Activated B cell treated with CpG ODN at 0.5 μM for 24 hours (primary cell): Measurements from ENCODE around the gene ABCB6. TPM values are rescaled to one million over a fixed set of nuclear protein-coding genes. Genes with fewer than 3 reads are reported as not detected.

Experiments used
- ATAC-seq: fragments of 200-7000 bp; cut with Tn5 transposase; one replicate; pipeline ENCODE4 v1.10.0; 2021; ENCODE audit warnings: low read depth, mild to moderate bottlenecking, moderate library complexity
- CTCF ChIA-PET: fragments of 350-600 bp; sonication (Branson Sonifier 250); formaldehyde crosslinking; loops from one replicate; lab custom pipeline; 2021; ENCODE audit warnings: antibody characterized with exemption; lab: Charles Lee
- POLR2A ChIA-PET: fragments of 350-600 bp; sonication (Branson Sonifier 250); formaldehyde crosslinking; loops from one replicate; lab custom pipeline; 2021; ENCODE audit warnings: antibody characterized with exemption; lab: Charles Lee
- DNase-seq: peaks from one replicate; pipeline ENCODE4 v3.0.0; 2022
- H3K27ac Mint-ChIP-seq: one replicate; pipeline ENCODE4 v1.8.0; 2020; ENCODE audit warnings: mixed read lengths
- H3K27me3 Mint-ChIP-seq: one replicate; pipeline ENCODE4 v1.8.0; 2021; ENCODE audit warnings: mixed read lengths
- H3K36me3 Mint-ChIP-seq: one replicate; pipeline ENCODE4 v1.8.0; 2021; ENCODE audit warnings: low read depth, mixed read lengths
- H3K4me1 Mint-ChIP-seq: one replicate; pipeline ENCODE4 v1.8.0; 2021; ENCODE audit warnings: mixed read lengths
- H3K4me3 Mint-ChIP-seq: one replicate; pipeline ENCODE4 v1.8.0; 2020; ENCODE audit warnings: mild to moderate bottlenecking, mixed read lengths
- H3K9me3 Mint-ChIP-seq: one replicate; pipeline ENCODE4 v1.8.0; 2020; ENCODE audit warnings: mixed read lengths
- intact Hi-C: fragments of 100-400 bp; cut with micrococcal nuclease; formaldehyde crosslinking; loops from one replicate; pipeline ENCODE4 v1.15.1; 2024
- total RNA-seq: library from RNA; stranded (reverse); gene quantifications from 2 replicates; pipeline ENCODE4 v1.2.3, GENCODE V29; 2022
- TF ChIP-seq, protein P1 (sequence below): fragments of 200-600 bp; IDR thresholded peaks from one replicate; pipeline ENCODE4 v1.8.0; 2022; ENCODE audit warnings: antibody characterized with exemption, mild to moderate bottlenecking

ABCB6 gene
- total RNA-seq, 1 donor from 2014 or later, result 16.6 TPM

DNA sequence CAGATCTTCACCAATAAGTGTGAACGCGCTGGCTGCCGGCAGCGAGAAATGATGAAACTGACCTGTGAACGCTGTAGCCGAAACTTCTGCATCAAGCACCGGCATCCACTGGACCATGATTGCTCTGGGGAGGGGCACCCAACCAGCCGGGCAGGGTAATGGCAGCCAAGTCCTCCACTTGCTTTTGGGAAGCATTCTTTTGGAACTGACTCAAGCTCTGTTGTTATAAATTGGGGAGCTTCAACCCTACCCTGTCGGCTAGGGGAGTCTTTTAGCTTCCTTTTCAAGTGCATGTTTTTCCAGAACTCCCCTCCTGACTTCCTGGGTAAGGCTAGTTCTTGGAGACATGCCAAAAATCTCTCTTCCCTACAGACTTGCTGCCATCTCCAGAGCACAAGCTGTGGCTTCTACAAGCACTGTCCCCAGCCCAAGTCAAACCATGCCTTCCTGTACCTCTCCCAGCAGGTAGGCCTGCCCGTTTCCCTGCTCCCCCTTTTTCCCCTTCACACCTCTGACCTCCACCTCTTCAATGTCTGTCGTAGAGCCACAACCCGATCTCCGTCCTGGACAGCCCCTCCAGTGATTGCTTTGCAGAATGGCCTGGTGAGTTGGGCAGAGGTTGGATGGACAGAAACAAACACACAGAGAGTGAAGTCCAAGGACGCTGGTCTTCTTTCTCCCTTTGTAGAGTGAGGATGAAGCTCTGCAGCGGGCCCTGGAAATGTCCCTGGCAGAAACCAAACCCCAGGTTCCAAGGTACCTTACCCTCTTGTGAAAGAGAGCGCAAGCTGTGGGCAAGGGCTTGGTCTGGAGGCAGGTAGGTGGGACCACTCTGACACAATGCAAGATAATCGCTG, 10.6 kb downstream of the ABCB6 start:
- H3K4me3 Mint-ChIP-seq, result peak overlapping the region; percentile 24
- H3K27me3 Mint-ChIP-seq, result no peaks in the 10 kb centered on the region
- H3K27ac Mint-ChIP-seq, result peak overlapping the region; percentile 36
- intact Hi-C loops, result loop anchor here (2.0 kb wide), 5 partner anchors 37 to 639 kb away; partner anchors contain the start of genes CNOT9, GLB1L, STK16 and TTLL4
- H3K9me3 Mint-ChIP-seq, result no peaks in the 10 kb centered on the region
- H3K4me1 Mint-ChIP-seq, result peaks cover 28% of the 10 kb centered on the region
- peaks cover 22% of the 10 kb centered on the region for H3K36me3 Mint-ChIP-seq
- ChIA-PET CTCF (interaction anchor here (1.1 to 2.5 kb wide), 3 partner anchors 9 to 87 kb away, joined by 5 to 8 read pairs (median 6); no protein-coding TSS in a partner anchor), POLR2A (interaction anchor here (0.6 to 5.3 kb wide), 10 partner anchors 11 to 71 kb away, joined by 3 to 98 read pairs (median 16); partner anchors contain the start of genes ABCB6, ANKZF1, ATG9A and CNPPD1)
- no peak for ATAC-seq
- DNase-seq, result no peak
- TF ChIP-seq, protein P1, sequence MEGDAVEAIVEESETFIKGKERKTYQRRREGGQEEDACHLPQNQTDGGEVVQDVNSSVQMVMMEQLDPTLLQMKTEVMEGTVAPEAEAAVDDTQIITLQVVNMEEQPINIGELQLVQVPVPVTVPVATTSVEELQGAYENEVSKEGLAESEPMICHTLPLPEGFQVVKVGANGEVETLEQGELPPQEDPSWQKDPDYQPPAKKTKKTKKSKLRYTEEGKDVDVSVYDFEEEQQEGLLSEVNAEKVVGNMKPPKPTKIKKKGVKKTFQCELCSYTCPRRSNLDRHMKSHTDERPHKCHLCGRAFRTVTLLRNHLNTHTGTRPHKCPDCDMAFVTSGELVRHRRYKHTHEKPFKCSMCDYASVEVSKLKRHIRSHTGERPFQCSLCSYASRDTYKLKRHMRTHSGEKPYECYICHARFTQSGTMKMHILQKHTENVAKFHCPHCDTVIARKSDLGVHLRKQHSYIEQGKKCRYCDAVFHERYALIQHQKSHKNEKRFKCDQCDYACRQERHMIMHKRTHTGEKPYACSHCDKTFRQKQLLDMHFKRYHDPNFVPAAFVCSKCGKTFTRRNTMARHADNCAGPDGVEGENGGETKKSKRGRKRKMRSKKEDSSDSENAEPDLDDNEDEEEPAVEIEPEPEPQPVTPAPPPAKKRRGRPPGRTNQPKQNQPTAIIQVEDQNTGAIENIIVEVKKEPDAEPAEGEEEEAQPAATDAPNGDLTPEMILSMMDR, result no peak

DNA sequence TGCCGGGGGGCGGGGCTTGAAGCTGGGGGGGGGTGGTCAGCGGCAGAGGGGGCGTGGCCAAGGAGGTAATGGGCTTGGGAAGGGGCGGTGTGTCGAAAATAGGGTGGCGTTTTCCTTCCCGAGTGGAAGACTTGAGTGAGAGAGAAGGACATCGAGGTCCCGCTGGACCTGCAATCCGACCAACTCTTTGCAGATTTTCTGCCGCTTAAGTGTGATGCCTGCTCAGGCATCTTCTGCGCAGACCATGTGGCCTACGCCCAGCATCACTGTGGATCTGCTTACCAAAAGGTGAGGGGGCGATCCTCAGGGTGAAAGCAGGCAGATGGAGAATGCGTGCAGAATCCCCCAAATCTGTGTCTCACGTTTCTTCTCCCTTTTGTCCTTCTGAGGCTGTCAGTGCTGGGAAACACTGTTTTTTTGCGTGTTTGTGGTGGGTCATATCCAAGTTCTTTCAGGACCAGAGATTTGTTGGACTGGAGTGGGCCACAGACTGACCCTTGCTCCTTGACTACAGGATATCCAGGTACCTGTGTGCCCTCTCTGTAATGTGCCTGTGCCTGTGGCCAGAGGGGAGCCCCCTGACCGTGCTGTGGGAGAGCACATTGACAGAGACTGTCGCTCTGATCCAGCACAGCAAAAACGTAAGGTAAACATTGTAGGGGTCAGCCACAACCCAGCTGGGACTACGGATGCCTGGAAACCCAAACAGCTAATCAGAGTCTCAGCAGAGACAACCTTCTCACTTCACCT, 11.4 kb downstream of the ABCB6 start:
- peaks cover 20% of the 10 kb centered on the region for H3K36me3 Mint-ChIP-seq
- TF ChIP-seq, protein P1, result no peak
- no peak for ATAC-seq
- H3K27ac Mint-ChIP-seq, result peak overlapping the region; percentile 95
- intact Hi-C loops, result loop anchor here (2.0 kb wide), 5 partner anchors 37 to 639 kb away; partner anchors contain the start of genes CNOT9, GLB1L, STK16 and TTLL4
- DNase-seq, result no peak
- peaks cover 28% of the 10 kb centered on the region for H3K4me1 Mint-ChIP-seq
- peak overlapping the region; percentile 88 for H3K4me3 Mint-ChIP-seq
- no peaks in the 10 kb centered on the region for H3K27me3 Mint-ChIP-seq
- ChIA-PET POLR2A (interaction anchor here (0.6 to 5.3 kb wide), 23 partner anchors 10 to 548 kb away, joined by 3 to 98 read pairs (median 7); partner anchors contain the start of genes ABCB6, ANKZF1, ATG9A and BCS1L), CTCF (interaction anchor here (1.5 to 1.9 kb wide), 2 partner anchors 32 to 88 kb away, joined by 6 to 12 read pairs; partner anchors contain the start of gene CNPPD1)
- H3K9me3 Mint-ChIP-seq, result no peaks in the 10 kb centered on the region

DNA sequence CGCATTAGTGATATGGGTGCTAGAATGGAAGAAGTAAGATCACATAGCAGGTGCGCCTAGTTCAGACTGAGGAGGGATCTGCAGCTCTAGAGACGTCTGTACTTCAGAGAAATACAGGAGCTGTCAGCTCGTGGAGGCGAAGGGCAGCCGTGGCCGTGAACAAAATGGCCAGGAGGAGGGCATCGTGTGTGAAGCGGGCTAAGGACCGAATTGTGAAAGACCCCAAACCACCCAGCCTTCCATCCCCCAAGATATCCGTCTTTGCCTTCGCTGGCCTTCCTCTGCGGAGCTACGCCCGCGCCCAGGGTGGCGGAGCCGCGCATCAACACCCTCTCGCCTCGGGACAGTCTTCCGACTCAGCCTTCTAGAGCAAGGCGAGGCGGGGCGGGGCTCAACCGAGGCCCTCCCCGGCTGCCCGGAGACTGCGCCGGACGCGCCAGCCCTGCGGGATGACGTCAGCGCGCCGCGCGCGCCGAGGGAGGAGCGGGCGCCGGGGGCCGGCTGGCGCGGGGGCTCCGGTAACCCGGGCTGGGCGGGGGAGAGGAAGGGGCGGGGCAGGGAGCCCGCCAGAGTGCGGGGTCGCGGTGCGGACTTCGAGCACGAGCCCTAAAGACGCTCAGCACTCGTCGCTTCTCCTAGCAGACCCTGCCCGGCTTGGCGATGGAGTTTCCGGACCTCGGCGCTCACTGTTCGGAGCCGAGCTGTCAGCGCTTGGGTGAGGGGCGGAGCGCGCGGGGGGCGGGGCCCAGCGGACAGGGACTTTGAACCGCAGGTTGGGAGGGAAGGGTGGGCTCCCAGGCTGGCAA, 12.2 kb downstream of the ABCB6 start, which contains the start of gene ZFAND2B:
Gene ZFAND2B (plus strand): TSS at position 455 of the 806 bp plus-strand sequence. CDS start 206 bp downstream, at position 661.
- ATAC-seq (peak; percentile 93), DNase-seq (peak; percentile 99)
- Mint-ChIP-seq H3K4me3 (peak within 1 kb of the TSS; percentile 88), H3K27ac (peak within 1 kb of the TSS; percentile 95), H3K4me1 (peaks cover 25% of the 10 kb centered on the region), H3K36me3 (peaks cover 20% of the 10 kb centered on the region), H3K27me3 (no peaks in the 10 kb centered on the region), H3K9me3 (no peaks in the 10 kb centered on the region)
- ChIA-PET CTCF (interaction anchor here (0.6 to 1.9 kb wide), 7 partner anchors 31 to 188 kb away, joined by 3 to 12 read pairs (median 5); partner anchors contain the start of genes CNPPD1, GLB1L and STK16), POLR2A (interaction anchor here (0.6 to 5.3 kb wide), 32 partner anchors 9 to 939 kb away, joined by 3 to 98 read pairs (median 5); partner anchors contain the start of genes ABCB6, ANKZF1, ATG9A and BCS1L)
- TF ChIP-seq, protein P1, result no peak
- intact Hi-C loops, result loop anchor here (1.0 to 2.0 kb wide), 13 partner anchors 13 to 638 kb away; partner anchors contain the start of genes ANKZF1, ATG9A, CNOT9 and DNAJB2

DNA sequence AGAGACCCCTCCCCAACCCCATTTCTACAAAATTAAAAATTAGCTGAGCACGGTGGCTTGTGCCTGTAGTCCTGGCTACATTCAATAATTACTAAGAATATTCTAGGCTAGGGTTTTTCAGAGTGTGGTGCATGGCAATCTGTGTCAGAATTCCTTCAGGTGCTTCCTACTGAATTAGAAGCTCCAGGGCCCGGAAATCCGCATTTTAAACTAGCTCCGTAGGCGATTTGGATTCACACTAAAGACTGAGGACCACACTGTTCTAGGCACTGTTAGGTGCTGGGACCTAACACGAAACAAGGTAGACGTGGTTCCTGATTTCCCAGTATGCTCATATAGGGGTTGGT, 12.8 kb downstream of the ABCB6 start:
- Mint-ChIP-seq H3K4me1 (peaks cover 20% of the 10 kb centered on the region), H3K27ac (peak overlapping the region; percentile 95), H3K9me3 (no peaks in the 10 kb centered on the region), H3K4me3 (peak overlapping the region; percentile 88), H3K27me3 (no peaks in the 10 kb centered on the region), H3K36me3 (peaks cover 20% of the 10 kb centered on the region)
- POLR2A ChIA-PET, result interaction anchor here (0.6 to 5.3 kb wide), 25 partner anchors 9 to 938 kb away, joined by 3 to 98 read pairs (median 7); partner anchors contain the start of genes ABCB6, ANKZF1, ATG9A and CNPPD1
- intact Hi-C loops, result loop anchor here (1.0 to 2.0 kb wide), 13 partner anchors 13 to 637 kb away; partner anchors contain the start of genes ANKZF1, ATG9A, CNOT9 and DNAJB2
- CTCF ChIA-PET, result interaction anchor here (0.6 to 1.9 kb wide), 8 partner anchors 31 to 506 kb away, joined by 3 to 12 read pairs (median 5); partner anchors contain the start of genes CNPPD1, GLB1L and STK16
- TF ChIP-seq, protein P1, result no peak
- DNase-seq (no peak), ATAC-seq (no peak)
